ENCODE measurements around the gene KCNG3. TPM values are rescaled to one million over a fixed set of nuclear protein-coding genes. Genes with fewer than 3 reads are reported as not detected.

The KCNG3 gene
- total RNA-seq, 5 donors from 2014 or later (not counting 1 experiment from before 2014, with no cell fraction given), result 0.09 to 0.25 (median 0.15) TPM; not detected in 2

DNA sequence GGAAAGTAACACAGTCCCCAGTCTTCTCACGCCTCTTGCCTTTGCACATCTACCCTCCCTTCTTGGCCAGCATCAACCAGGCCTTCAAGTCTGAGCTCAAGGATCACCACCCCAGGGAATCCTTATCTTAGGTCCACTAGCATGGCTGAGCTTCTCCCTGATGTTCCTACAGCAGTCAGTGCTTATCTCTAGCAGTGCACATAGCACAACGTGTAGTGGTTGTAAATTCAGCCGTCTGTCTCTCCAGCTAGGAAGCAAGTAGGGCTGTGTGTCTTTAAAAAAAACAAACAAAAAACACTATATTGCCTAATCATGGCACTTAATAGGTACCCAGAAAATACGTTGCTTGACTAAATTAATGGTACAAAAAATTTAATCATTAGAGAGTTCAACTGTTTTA, 29.2 kb downstream of the KCNG3 start:
- Mint-ChIP-seq H3K9me3 (no peaks in the 10 kb centered on the region), H3K4me3 (no peak overlapping the region), H3K4me1 (no peaks in the 10 kb centered on the region), H3K27ac (no peak overlapping the region), H3K27me3 (peaks cover 0 to 3% of the 10 kb centered on the region in 2 donors), H3K36me3 (no peaks in the 10 kb centered on the region)
- Histone ChIP-seq H3K9me3 (no peaks in the 10 kb centered on the region), H3K36me3 (ENCODE audit: control insufficient read depth in 2 of 2, extremely low read depth in 1 of 2, insufficient read depth in 1 of 2, low read length in 1 of 2) (no peaks in the 10 kb centered on the region), H3K27me3 (replicated peaks in 1 of 2; ENCODE audit: control insufficient read depth in 2 of 2, extremely low read depth in 1 of 2, insufficient read depth in 2 of 2, low read length in 1 of 2) (peaks cover 0 to 3% of the 10 kb centered on the region in 2 experiments), H3K4me3 (ENCODE audit: control insufficient read depth in 1 of 2, extremely low read depth in 1 of 2, low read length in 1 of 2) (no peak overlapping the region), H3K4me1 (ENCODE audit: control insufficient read depth in 1 of 2, extremely low read depth in 1 of 2, insufficient read depth in 2 of 2, low read length in 2 of 2) (no peaks in the 10 kb centered on the region), H3K27ac (ENCODE audit: low read length) (no peak overlapping the region)
- DNase-seq (no peak), ATAC-seq (replicated peaks in 1 of 4) (no peak)
- POLR2A ChIA-PET, result no interaction called here
- WGBS (ENCODE audit: insufficient coverage), result 100% methylated on average over 1 of the region's 4 CpGs
- CTCF ChIA-PET, result no interaction called here

GRCh38 chr2:42463570-42463969, 30.2 kb downstream of the KCNG3 start:
- no peaks in the 10 kb centered on the region for H3K9me3 Mint-ChIP-seq
- CTCF ChIA-PET, result no interaction called here
- POLR2A ChIA-PET, result no interaction called here

GRCh38 chr2:42459296-42459695, 34.5 kb downstream of the KCNG3 start:
- ATAC-seq (replicated peaks in 1 of 4), result no peak
- Histone ChIP-seq H3K4me3 (ENCODE audit: control insufficient read depth in 1 of 2, extremely low read depth in 1 of 2, low read length in 1 of 2) (no peak overlapping the region), H3K9me3 (no peaks in the 10 kb centered on the region), H3K27ac (ENCODE audit: low read length) (no peak overlapping the region), H3K4me1 (ENCODE audit: control insufficient read depth in 1 of 2, extremely low read depth in 1 of 2, insufficient read depth in 2 of 2, low read length in 2 of 2) (no peaks in the 10 kb centered on the region), H3K27me3 (replicated peaks in 1 of 2; ENCODE audit: control insufficient read depth in 2 of 2, extremely low read depth in 1 of 2, insufficient read depth in 2 of 2, low read length in 1 of 2) (peaks cover 0 to 5% of the 10 kb centered on the region in 2 experiments), H3K36me3 (ENCODE audit: control insufficient read depth in 2 of 2, extremely low read depth in 1 of 2, insufficient read depth in 1 of 2, low read length in 1 of 2) (no peaks in the 10 kb centered on the region)
- Mint-ChIP-seq H3K4me1 (no peaks in the 10 kb centered on the region), H3K27ac (no peak overlapping the region), H3K4me3 (no peak overlapping the region), H3K9me3 (no peaks in the 10 kb centered on the region), H3K27me3 (peaks cover 5 to 16% of the 10 kb centered on the region in 2 donors), H3K36me3 (no peaks in the 10 kb centered on the region)
- WGBS (ENCODE audit: insufficient coverage), result 59% methylated on average over 2 of the region's 3 CpGs
- no peak for DNase-seq
- CTCF ChIA-PET, result no interaction called here
- POLR2A ChIA-PET, result no interaction called here

More at GRCh38 chr2:42463570-42463969, 30.2 kb downstream of the KCNG3 start:
- no peaks in the 10 kb centered on the region for H3K36me3 ChIP-seq (ENCODE audit: control insufficient read depth in 2 of 2, extremely low read depth in 1 of 2, insufficient read depth in 1 of 2, low read length in 1 of 2)
- Mint-ChIP-seq H3K4me1 (no peaks in the 10 kb centered on the region), H3K36me3 (no peaks in the 10 kb centered on the region), H3K4me3 (no peak overlapping the region), H3K27me3 (peaks cover 5 to 9% of the 10 kb centered on the region in 2 donors), H3K27ac (no peak overlapping the region)
- H3K4me1 ChIP-seq (ENCODE audit: control insufficient read depth in 1 of 2, extremely low read depth in 1 of 2, insufficient read depth in 2 of 2, low read length in 2 of 2), result no peaks in the 10 kb centered on the region
- no peak overlapping the region for H3K27ac ChIP-seq (ENCODE audit: low read length)
- 93% methylated on average over 4 of the region's 6 CpGs for WGBS (ENCODE audit: insufficient coverage)
- peaks cover 0 to 3% of the 10 kb centered on the region in 2 experiments for H3K27me3 ChIP-seq (replicated peaks in 1 of 2; ENCODE audit: control insufficient read depth in 2 of 2, extremely low read depth in 1 of 2, insufficient read depth in 2 of 2, low read length in 1 of 2)
- DNase-seq, result no peak
- H3K4me3 ChIP-seq (ENCODE audit: control insufficient read depth in 1 of 2, extremely low read depth in 1 of 2, low read length in 1 of 2), result no peak overlapping the region
- no peaks in the 10 kb centered on the region for H3K9me3 ChIP-seq
- no peak for ATAC-seq (replicated peaks in 1 of 4)

- ChIA-PET CTCF (no interaction called here), POLR2A (no interaction called here)
- DNase-seq, result no peak
- Mint-ChIP-seq H3K36me3 (no peaks in the 10 kb centered on the region), H3K27ac (no peak overlapping the region), H3K27me3 (peaks cover 5 to 19% of the 10 kb centered on the region in 2 donors), H3K4me1 (no peaks in the 10 kb centered on the region), H3K9me3 (no peaks in the 10 kb centered on the region), H3K4me3 (no peak overlapping the region)
- H3K9me3 ChIP-seq, result no peaks in the 10 kb centered on the region
- peaks cover 0 to 5% of the 10 kb centered on the region in 2 experiments for H3K27me3 ChIP-seq (replicated peaks in 1 of 2; ENCODE audit: control insufficient read depth in 2 of 2, extremely low read depth in 1 of 2, insufficient read depth in 2 of 2, low read length in 1 of 2)
- no peak for ATAC-seq (replicated peaks in 1 of 4)
- no peak overlapping the region for H3K4me3 ChIP-seq (ENCODE audit: control insufficient read depth in 1 of 2, extremely low read depth in 1 of 2, low read length in 1 of 2)
- H3K4me1 ChIP-seq (ENCODE audit: control insufficient read depth in 1 of 2, extremely low read depth in 1 of 2, insufficient read depth in 2 of 2, low read length in 2 of 2), result no peaks in the 10 kb centered on the region
- H3K27ac ChIP-seq (ENCODE audit: low read length), result no peak overlapping the region
- no CpG with 5 or more reads among the region's 1 CpG for WGBS (ENCODE audit: insufficient coverage)
- H3K36me3 ChIP-seq (ENCODE audit: control insufficient read depth in 2 of 2, extremely low read depth in 1 of 2, insufficient read depth in 1 of 2, low read length in 1 of 2), result no peaks in the 10 kb centered on the region
Observed at GRCh38 chr2:42458396-42458795, 35.4 kb downstream of the KCNG3 start.

GRCh38 chr2:42457011-42457410, 36.8 kb downstream of the KCNG3 start:
- 95% methylated on average over 4 of the region's 6 CpGs for WGBS (ENCODE audit: insufficient coverage)

DNA sequence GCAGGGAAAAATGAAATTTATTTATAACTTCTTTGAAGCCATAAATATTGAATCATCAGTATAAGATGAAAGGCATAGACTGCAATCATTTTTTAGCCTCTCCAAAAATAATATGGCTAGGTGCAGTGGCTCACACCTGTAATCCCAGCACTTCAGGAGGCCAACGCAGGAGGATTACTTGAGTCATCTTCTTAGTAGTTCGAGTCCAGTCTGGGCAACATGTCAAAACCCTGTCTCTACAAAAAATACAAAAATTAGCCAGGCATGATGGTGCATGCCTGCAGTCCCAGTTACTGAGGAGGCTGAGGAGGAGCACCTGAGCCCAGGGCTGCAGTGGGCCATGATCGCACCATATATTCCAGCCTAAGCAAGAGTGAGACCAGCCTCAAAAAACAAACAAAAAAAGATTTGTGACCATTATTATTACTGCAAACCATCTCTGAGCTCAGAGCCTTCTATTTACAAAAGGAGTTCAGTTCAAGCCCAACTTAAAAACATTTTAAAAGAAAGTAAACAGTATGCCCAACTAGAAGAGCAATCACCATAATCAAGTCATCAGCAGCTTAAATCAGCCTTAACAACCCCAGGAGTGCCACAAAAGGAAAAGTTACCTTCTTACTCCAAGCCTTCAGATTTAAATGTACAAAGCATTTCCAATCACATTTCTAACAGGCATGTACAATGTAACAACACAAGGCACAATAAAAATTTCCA, 37.5 kb downstream of the KCNG3 start:
- Histone ChIP-seq H3K27ac (ENCODE audit: low read length) (no peak overlapping the region), H3K4me1 (ENCODE audit: control insufficient read depth in 1 of 2, extremely low read depth in 1 of 2, insufficient read depth in 2 of 2, low read length in 2 of 2) (no peaks in the 10 kb centered on the region), H3K27me3 (replicated peaks in 1 of 2; ENCODE audit: control insufficient read depth in 2 of 2, extremely low read depth in 1 of 2, insufficient read depth in 2 of 2, low read length in 1 of 2) (peaks cover 0 to 8% of the 10 kb centered on the region in 2 experiments), H3K4me3 (ENCODE audit: control insufficient read depth in 1 of 2, extremely low read depth in 1 of 2, low read length in 1 of 2) (no peak overlapping the region), H3K36me3 (ENCODE audit: control insufficient read depth in 2 of 2, extremely low read depth in 1 of 2, insufficient read depth in 1 of 2, low read length in 1 of 2) (no peaks in the 10 kb centered on the region), H3K9me3 (no peaks in the 10 kb centered on the region)
- ATAC-seq (replicated peaks in 1 of 4) (no peak), DNase-seq (no peak)
- no peaks in the 10 kb centered on the region for H3K36me3 Mint-ChIP-seq
- WGBS (ENCODE audit: insufficient coverage), result 100% methylated on average over 2 of the region's 3 CpGs
- ChIA-PET CTCF (no interaction called here), POLR2A (interaction anchor here (0.7 kb wide), 2 partner anchors 234 to 1978 kb away, joined by 5 to 6 read pairs; no protein-coding TSS in a partner anchor)
- H3K9me3 Mint-ChIP-seq, result no peaks in the 10 kb centered on the region
- peaks cover 5 to 16% of the 10 kb centered on the region in 2 donors for H3K27me3 Mint-ChIP-seq
- no peak overlapping the region for H3K4me3 Mint-ChIP-seq
- H3K4me1 Mint-ChIP-seq, result no peaks in the 10 kb centered on the region
- H3K27ac Mint-ChIP-seq, result no peak overlapping the region

More at GRCh38 chr2:42457011-42457410, 36.8 kb downstream of the KCNG3 start:
- ChIA-PET POLR2A (interaction anchor here (0.6 to 0.7 kb wide), 3 partner anchors 232 to 1978 kb away, joined by 5 to 6 read pairs (median 5); no protein-coding TSS in a partner anchor), CTCF (interaction anchor here in 1 of 2 donors (0.6 to 0.7 kb wide), 2 partner anchors 50 to 72 kb away, joined by 3 to 6 read pairs; no protein-coding TSS in a partner anchor)
- DNase-seq, result no peak
- Histone ChIP-seq H3K27ac (ENCODE audit: low read length) (no peak overlapping the region), H3K27me3 (replicated peaks in 1 of 2; ENCODE audit: control insufficient read depth in 2 of 2, extremely low read depth in 1 of 2, insufficient read depth in 2 of 2, low read length in 1 of 2) (peaks cover 0 to 10% of the 10 kb centered on the region in 2 experiments), H3K4me3 (ENCODE audit: control insufficient read depth in 1 of 2, extremely low read depth in 1 of 2, low read length in 1 of 2) (no peak overlapping the region), H3K4me1 (ENCODE audit: control insufficient read depth in 1 of 2, extremely low read depth in 1 of 2, insufficient read depth in 2 of 2, low read length in 2 of 2) (no peaks in the 10 kb centered on the region), H3K9me3 (no peaks in the 10 kb centered on the region), H3K36me3 (ENCODE audit: control insufficient read depth in 2 of 2, extremely low read depth in 1 of 2, insufficient read depth in 1 of 2, low read length in 1 of 2) (no peaks in the 10 kb centered on the region)
- H3K27ac Mint-ChIP-seq, result no peak overlapping the region
- no peak for ATAC-seq (replicated peaks in 1 of 4)
- H3K27me3 Mint-ChIP-seq, result peaks cover 5 to 19% of the 10 kb centered on the region in 2 donors
- no peak overlapping the region for H3K4me3 Mint-ChIP-seq
- no peaks in the 10 kb centered on the region for H3K9me3 Mint-ChIP-seq
- no peaks in the 10 kb centered on the region for H3K4me1 Mint-ChIP-seq
- no peaks in the 10 kb centered on the region for H3K36me3 Mint-ChIP-seq

Measured in T-cell (primary cell).